ENCODE results near the gene AKAP6. TPM values are rescaled to one million over a fixed set of nuclear protein-coding genes. Genes with fewer than 3 reads are reported as not detected.

The AKAP6 gene
- total and polyA plus RNA-seq, 12 donors = 0.71 to 24.7 (median 8.1) TPM

GRCh38 chr14:32667791-32668190 is 338.7 kb downstream of the AKAP6 start:
- H3K4me1 ChIP-seq (replicated peaks in 1 of 2) = no peaks in the 10 kb centered on the region
- TF ChIP-seq, protein P1, sequence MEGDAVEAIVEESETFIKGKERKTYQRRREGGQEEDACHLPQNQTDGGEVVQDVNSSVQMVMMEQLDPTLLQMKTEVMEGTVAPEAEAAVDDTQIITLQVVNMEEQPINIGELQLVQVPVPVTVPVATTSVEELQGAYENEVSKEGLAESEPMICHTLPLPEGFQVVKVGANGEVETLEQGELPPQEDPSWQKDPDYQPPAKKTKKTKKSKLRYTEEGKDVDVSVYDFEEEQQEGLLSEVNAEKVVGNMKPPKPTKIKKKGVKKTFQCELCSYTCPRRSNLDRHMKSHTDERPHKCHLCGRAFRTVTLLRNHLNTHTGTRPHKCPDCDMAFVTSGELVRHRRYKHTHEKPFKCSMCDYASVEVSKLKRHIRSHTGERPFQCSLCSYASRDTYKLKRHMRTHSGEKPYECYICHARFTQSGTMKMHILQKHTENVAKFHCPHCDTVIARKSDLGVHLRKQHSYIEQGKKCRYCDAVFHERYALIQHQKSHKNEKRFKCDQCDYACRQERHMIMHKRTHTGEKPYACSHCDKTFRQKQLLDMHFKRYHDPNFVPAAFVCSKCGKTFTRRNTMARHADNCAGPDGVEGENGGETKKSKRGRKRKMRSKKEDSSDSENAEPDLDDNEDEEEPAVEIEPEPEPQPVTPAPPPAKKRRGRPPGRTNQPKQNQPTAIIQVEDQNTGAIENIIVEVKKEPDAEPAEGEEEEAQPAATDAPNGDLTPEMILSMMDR (IDR thresholded peaks at IDR 0.05) = no peak
- no peak for TF ChIP-seq POLR2A (IDR thresholded peaks at IDR 0.05)
- H3K36me3 ChIP-seq (replicated peaks in 1 of 2) = no peaks in the 10 kb centered on the region
- no peak for DNase-seq
- no peaks in the 10 kb centered on the region for H3K9me3 ChIP-seq (replicated peaks in 1 of 3)
- no peaks in the 10 kb centered on the region for H3K27me3 ChIP-seq
- 80 to 89% (median 82%) methylated on average over 1 of the region's 1 CpG for WGBS, 4 donors
- intact Hi-C loops (cut with DNase I) = no loop called here
- no peak overlapping the region for H3K27ac ChIP-seq
- no peak overlapping the region for H3K4me3 ChIP-seq

GRCh38 chr14:32669391-32669790 is 340.3 kb downstream of the AKAP6 start:
- 64 to 70% (median 69%) methylated on average over 2 of the region's 2 CpGs for WGBS, 4 donors
- H3K27ac ChIP-seq = no peak overlapping the region
- H3K4me1 ChIP-seq (replicated peaks in 1 of 2) = no peaks in the 10 kb centered on the region

GRCh38 chr14:32675433-32675832 is 346.3 kb downstream of the AKAP6 start:
- WGBS, 4 donors = 63 to 76% (median 66%) methylated on average over 1 of the region's 1 CpG
- no peak for DNase-seq
- intact Hi-C loops (cut with DNase I) = no loop called here
- Histone ChIP-seq H3K27ac (no peak overlapping the region), H3K27me3 (no peaks in the 10 kb centered on the region), H3K36me3 (replicated peaks in 1 of 2) (no peaks in the 10 kb centered on the region), H3K9me3 (replicated peaks in 1 of 3) (no peaks in the 10 kb centered on the region), H3K4me1 (replicated peaks in 1 of 2) (peaks cover 0 to 8% of the 10 kb centered on the region in 2 donors), H3K4me3 (no peak overlapping the region)
- TF ChIP-seq, protein P1 (IDR thresholded peaks at IDR 0.05) = no peak
- no peak for TF ChIP-seq POLR2A (IDR thresholded peaks at IDR 0.05)

More at GRCh38 chr14:32669391-32669790, 340.3 kb downstream of the AKAP6 start:
- no peak for TF ChIP-seq POLR2A (IDR thresholded peaks at IDR 0.05)
- TF ChIP-seq, protein P1 (IDR thresholded peaks at IDR 0.05) = no peak
- Histone ChIP-seq H3K4me3 (no peak overlapping the region), H3K36me3 (replicated peaks in 1 of 2) (no peaks in the 10 kb centered on the region), H3K9me3 (replicated peaks in 1 of 3) (no peaks in the 10 kb centered on the region), H3K27me3 (no peaks in the 10 kb centered on the region)
- DNase-seq = no peak
- intact Hi-C loops (cut with DNase I) = no loop called here

DNA sequence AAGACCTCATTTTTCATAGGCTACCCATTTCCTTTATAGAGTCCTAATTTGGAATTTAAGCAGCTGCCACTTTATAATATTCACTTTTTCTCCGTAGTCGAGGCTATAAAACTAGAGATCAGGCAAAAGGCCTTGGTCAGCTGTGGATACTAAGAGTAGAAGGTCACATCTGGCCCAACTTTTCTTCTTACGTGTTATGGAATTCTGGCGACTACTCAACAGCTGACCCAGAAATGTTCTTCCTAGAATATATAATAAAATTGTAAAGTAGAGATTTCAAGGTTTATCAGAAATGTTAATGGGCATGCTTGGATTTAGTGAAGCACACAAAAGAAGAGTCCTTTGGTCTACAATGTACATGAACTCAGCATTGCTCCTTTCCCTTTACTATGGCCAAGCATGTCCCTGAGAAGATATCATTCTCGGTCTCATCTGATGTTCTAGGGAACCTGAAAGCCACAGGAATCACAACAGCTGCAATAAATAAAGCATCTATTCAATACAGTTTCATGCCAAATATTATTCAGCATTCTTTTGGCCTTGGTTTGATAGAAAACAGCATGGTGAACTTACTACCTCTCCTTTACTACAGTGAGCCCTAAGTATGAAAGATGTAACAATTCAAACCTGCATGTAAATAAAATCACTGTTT is 348.2 kb downstream of the AKAP6 start:
- Histone ChIP-seq H3K4me1 (replicated peaks in 1 of 2) (peaks cover 0 to 8% of the 10 kb centered on the region in 2 donors), H3K9me3 (replicated peaks in 1 of 3) (no peaks in the 10 kb centered on the region), H3K27me3 (no peaks in the 10 kb centered on the region), H3K4me3 (no peak overlapping the region), H3K27ac (no peak overlapping the region), H3K36me3 (replicated peaks in 1 of 2) (no peaks in the 10 kb centered on the region)
- WGBS, 4 donors = 57 to 80% (median 68%) methylated on average over 5 of the region's 5 CpGs
- intact Hi-C loops (cut with DNase I) = no loop called here
- DNase-seq = no peak
- no peak for TF ChIP-seq POLR2A (IDR thresholded peaks at IDR 0.05)
- TF ChIP-seq, protein P1 (IDR thresholded peaks at IDR 0.05) = no peak

Measured in adrenal gland (tissue), 12 donors.